ENCODE results near the gene ATAD2B. TPM values are rescaled to one million over a fixed set of nuclear protein-coding genes. Genes with fewer than 3 reads are reported as not detected.

ATAD2B gene
- total and polyA plus RNA-seq, 2 donors (not counting 1 experiment from before 2014, with no cell fraction given): 3.6 to 11.4 TPM

- Histone ChIP-seq H3K36me3 (ENCODE audit: control insufficient read depth, insufficient read depth, low read length) (no peaks in the 10 kb centered on the region), H3K27ac (ENCODE audit: insufficient read depth, low read length) (no peak overlapping the region), H3K27me3 (ENCODE audit: control insufficient read depth, insufficient read depth, low read length) (no peaks in the 10 kb centered on the region), H4K20me1 (ENCODE audit: control insufficient read depth, extremely low read depth, insufficient read depth, low read length) (no peaks in the 10 kb centered on the region), H3K4me2 (ENCODE audit: extremely low read depth, insufficient read depth, low read length) (no peak overlapping the region), H3K4me1 (ENCODE audit: control insufficient read depth, extremely low read depth, insufficient read depth, low read length) (peaks cover 4% of the 10 kb centered on the region), H3K9me3 (ENCODE audit: control insufficient read depth, insufficient read depth, low read depth, low read length) (no peaks in the 10 kb centered on the region), H3K4me3 (replicated peaks in 1 of 4; ENCODE audit: control extremely low read depth in 1 of 4, insufficient read depth in 1 of 4, low read depth in 3 of 4, low read length in 4 of 4) (no peak overlapping the region), H3K79me2 (ENCODE audit: control insufficient read depth, insufficient read depth, low read length) (no peaks in the 10 kb centered on the region), H2AFZ (ENCODE audit: low read length) (no peak overlapping the region), H3K9ac (ENCODE audit: insufficient read depth, low read length) (no peak overlapping the region)
- DNase-seq (ENCODE audit: low read depth in 2 of 2): no peak
- TF ChIP-seq, protein P1, sequence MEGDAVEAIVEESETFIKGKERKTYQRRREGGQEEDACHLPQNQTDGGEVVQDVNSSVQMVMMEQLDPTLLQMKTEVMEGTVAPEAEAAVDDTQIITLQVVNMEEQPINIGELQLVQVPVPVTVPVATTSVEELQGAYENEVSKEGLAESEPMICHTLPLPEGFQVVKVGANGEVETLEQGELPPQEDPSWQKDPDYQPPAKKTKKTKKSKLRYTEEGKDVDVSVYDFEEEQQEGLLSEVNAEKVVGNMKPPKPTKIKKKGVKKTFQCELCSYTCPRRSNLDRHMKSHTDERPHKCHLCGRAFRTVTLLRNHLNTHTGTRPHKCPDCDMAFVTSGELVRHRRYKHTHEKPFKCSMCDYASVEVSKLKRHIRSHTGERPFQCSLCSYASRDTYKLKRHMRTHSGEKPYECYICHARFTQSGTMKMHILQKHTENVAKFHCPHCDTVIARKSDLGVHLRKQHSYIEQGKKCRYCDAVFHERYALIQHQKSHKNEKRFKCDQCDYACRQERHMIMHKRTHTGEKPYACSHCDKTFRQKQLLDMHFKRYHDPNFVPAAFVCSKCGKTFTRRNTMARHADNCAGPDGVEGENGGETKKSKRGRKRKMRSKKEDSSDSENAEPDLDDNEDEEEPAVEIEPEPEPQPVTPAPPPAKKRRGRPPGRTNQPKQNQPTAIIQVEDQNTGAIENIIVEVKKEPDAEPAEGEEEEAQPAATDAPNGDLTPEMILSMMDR (conservative IDR thresholded peaks at IDR 0.05 in 1 of 2, IDR thresholded peaks at IDR 0.05 in 1 of 2; ENCODE audit: low read depth in 1 of 2, low read length in 2 of 2): no peak
- TF ChIP-seq EZH2 (IDR thresholded peaks at IDR 0.05; ENCODE audit: low read length, missing control alignments): no peak
Observed at GRCh38 chr2:23761638-23762037, 165.3 kb downstream of the ATAD2B start.

GRCh38 chr2:23760736-23761135 is 166.2 kb downstream of the ATAD2B start:
- no peak overlapping the region for H3K4me2 ChIP-seq (ENCODE audit: extremely low read depth, insufficient read depth, low read length)
- peak; percentile 48 to 90 for DNase-seq (ENCODE audit: low read depth in 2 of 2)
- H2AFZ ChIP-seq (ENCODE audit: low read length): no peak overlapping the region
- no peak overlapping the region for H3K27ac ChIP-seq (ENCODE audit: insufficient read depth, low read length)
- H3K9ac ChIP-seq (ENCODE audit: insufficient read depth, low read length): no peak overlapping the region
- H3K4me1 ChIP-seq (ENCODE audit: control insufficient read depth, extremely low read depth, insufficient read depth, low read length): peaks cover 4% of the 10 kb centered on the region
- H4K20me1 ChIP-seq (ENCODE audit: control insufficient read depth, extremely low read depth, insufficient read depth, low read length): no peaks in the 10 kb centered on the region
- H3K36me3 ChIP-seq (ENCODE audit: control insufficient read depth, insufficient read depth, low read length): no peaks in the 10 kb centered on the region
- no peak for TF ChIP-seq EZH2 (IDR thresholded peaks at IDR 0.05; ENCODE audit: low read length, missing control alignments)
- TF ChIP-seq, protein P1 (conservative IDR thresholded peaks at IDR 0.05 in 1 of 2, IDR thresholded peaks at IDR 0.05 in 1 of 2; ENCODE audit: low read depth in 1 of 2, low read length in 2 of 2): peak; percentile 7 to 28
- H3K27me3 ChIP-seq (ENCODE audit: control insufficient read depth, insufficient read depth, low read length): no peaks in the 10 kb centered on the region
- H3K4me3 ChIP-seq (replicated peaks in 1 of 4; ENCODE audit: control extremely low read depth in 1 of 4, insufficient read depth in 1 of 4, low read depth in 3 of 4, low read length in 4 of 4): no peak overlapping the region
- no peaks in the 10 kb centered on the region for H3K9me3 ChIP-seq (ENCODE audit: control insufficient read depth, insufficient read depth, low read depth, low read length)
- no peaks in the 10 kb centered on the region for H3K79me2 ChIP-seq (ENCODE audit: control insufficient read depth, insufficient read depth, low read length)

DNA sequence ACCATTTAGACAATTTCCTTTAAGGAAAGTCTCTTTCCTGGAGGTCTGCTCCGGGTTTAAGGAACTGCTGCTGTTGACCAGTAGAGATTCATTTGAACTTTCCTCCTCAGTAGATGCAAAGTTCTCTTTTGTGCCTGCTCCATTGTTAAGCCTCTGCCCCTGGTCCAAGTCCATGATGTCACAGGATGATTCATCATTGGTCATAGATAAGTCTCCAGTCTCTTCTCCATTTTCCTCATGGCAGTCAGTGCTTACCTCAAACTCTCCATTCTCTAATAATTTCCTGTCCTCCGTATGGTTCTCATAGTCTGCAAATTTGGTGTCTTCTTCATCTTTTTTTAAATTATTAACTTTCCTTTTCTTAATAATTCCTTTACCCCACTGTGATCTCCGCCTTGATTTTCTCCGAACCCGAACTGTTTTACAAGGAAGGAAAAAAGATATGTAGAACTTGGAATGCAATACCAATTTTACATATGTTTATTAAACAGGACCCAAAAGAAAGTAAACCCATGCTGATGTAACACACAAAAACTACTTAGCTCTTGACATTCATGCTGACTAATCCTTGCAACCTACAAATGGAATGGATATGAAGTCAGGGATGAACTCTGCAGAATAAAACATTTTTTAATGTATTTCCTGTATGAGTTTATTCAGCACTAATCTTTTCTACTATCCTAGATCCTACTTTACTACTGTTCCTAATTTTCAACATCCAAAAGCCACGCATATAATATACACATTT is 169.1 kb downstream of the ATAD2B start:
- H3K9ac ChIP-seq (ENCODE audit: insufficient read depth, low read length): no peak overlapping the region
- H2AFZ ChIP-seq (ENCODE audit: low read length): no peak overlapping the region
- H3K27me3 ChIP-seq (ENCODE audit: control insufficient read depth, insufficient read depth, low read length): no peaks in the 10 kb centered on the region
- H3K4me2 ChIP-seq (ENCODE audit: extremely low read depth, insufficient read depth, low read length): no peak overlapping the region
- H3K4me3 ChIP-seq (replicated peaks in 1 of 4; ENCODE audit: control extremely low read depth in 1 of 4, insufficient read depth in 1 of 4, low read depth in 3 of 4, low read length in 4 of 4): no peak overlapping the region
- no peaks in the 10 kb centered on the region for H3K79me2 ChIP-seq (ENCODE audit: control insufficient read depth, insufficient read depth, low read length)
- TF ChIP-seq, protein P1 (conservative IDR thresholded peaks at IDR 0.05 in 1 of 2, IDR thresholded peaks at IDR 0.05 in 1 of 2; ENCODE audit: low read depth in 1 of 2, low read length in 2 of 2): no peak
- TF ChIP-seq EZH2 (IDR thresholded peaks at IDR 0.05; ENCODE audit: low read length, missing control alignments): no peak
- peak; percentile 85 to 91 for DNase-seq (ENCODE audit: low read depth in 2 of 2)
- no peaks in the 10 kb centered on the region for H3K9me3 ChIP-seq (ENCODE audit: control insufficient read depth, insufficient read depth, low read depth, low read length)
- peak overlapping the region; percentile 52 for H3K27ac ChIP-seq (ENCODE audit: insufficient read depth, low read length)
- peaks cover 4% of the 10 kb centered on the region for H3K4me1 ChIP-seq (ENCODE audit: control insufficient read depth, extremely low read depth, insufficient read depth, low read length)
- no peaks in the 10 kb centered on the region for H3K36me3 ChIP-seq (ENCODE audit: control insufficient read depth, insufficient read depth, low read length)
- H4K20me1 ChIP-seq (ENCODE audit: control insufficient read depth, extremely low read depth, insufficient read depth, low read length): no peaks in the 10 kb centered on the region

All from fibroblast of lung (primary cell).